GM12878 (cell line): Measurements from ENCODE around the gene SCP2.

Experiments used
- DPF2 ChIP-seq: fragments of 450-650 bp; IDR thresholded peaks from 2 replicates; pipeline ENCODE4 v1.6.1; 2017; ENCODE audit warnings: mild to moderate bottlenecking
- ELK1 ChIP-seq: IDR thresholded peaks from 2 replicates; pipeline ENCODE4 v1.6.1; 2012; ENCODE audit warnings: low read depth, low read length, improper control_type of control experiment
- IRF5 ChIP-seq: fragments of 450-650 bp; IDR thresholded peaks from 2 replicates; pipeline ENCODE4 v1.6.1; 2017; ENCODE audit warnings: borderline replicate concordance

GRCh38 chr1:53089478-53090226, 162.6 kb downstream of the SCP2 start:
- TF ChIP-seq IRF5, result no peak
- no peak for TF ChIP-seq DPF2
- no peak for TF ChIP-seq ELK1
